BE2C (cell line): ENCODE measurements around the gene SYT9.

Experiments used
- DNase-seq: peaks from one replicate; pipeline ENCODE4 v3.0.0-alpha.2; 2020
- H3K27me3 ChIP-seq: fragments of 250-450 bp; sonication (Bioruptor Pico); 2 replicates; pipeline ENCODE4 v1.5.1; 2020; ENCODE audit warnings: mild to moderate bottlenecking
- H3K36me3 ChIP-seq: fragments of 250-450 bp; sonication (Bioruptor Pico); 2 replicates; pipeline ENCODE4 v1.5.1; 2020; ENCODE audit warnings: mild to moderate bottlenecking
- H3K4me1 ChIP-seq: fragments of 250-450 bp; sonication (Bioruptor Pico); 2 replicates; pipeline ENCODE4 v1.5.1; 2020
- H3K4me3 ChIP-seq: 2 replicates; pipeline ENCODE4 v1.5.1; 2011; ENCODE audit warnings: low read depth, low read length
- H3K9me3 ChIP-seq: fragments of 250-450 bp; sonication (Bioruptor Pico); 2 replicates; pipeline ENCODE4 v1.5.1; 2020
- TF ChIP-seq, protein P1 (sequence below): IDR thresholded peaks from 2 replicates; pipeline ENCODE4 v1.5.1; 2012; ENCODE audit warnings: mild to moderate bottlenecking, low read depth, low read length

Gene SYT9

GRCh38 chr11:7508087-7508486 is 256.4 kb downstream of the SYT9 start:
- H3K36me3 ChIP-seq, result no peaks in the 10 kb centered on the region
- no peak for DNase-seq
- H3K9me3 ChIP-seq, result no peaks in the 10 kb centered on the region
- H3K27me3 ChIP-seq, result no peaks in the 10 kb centered on the region
- H3K4me3 ChIP-seq, result no peak overlapping the region
- TF ChIP-seq, protein P1, sequence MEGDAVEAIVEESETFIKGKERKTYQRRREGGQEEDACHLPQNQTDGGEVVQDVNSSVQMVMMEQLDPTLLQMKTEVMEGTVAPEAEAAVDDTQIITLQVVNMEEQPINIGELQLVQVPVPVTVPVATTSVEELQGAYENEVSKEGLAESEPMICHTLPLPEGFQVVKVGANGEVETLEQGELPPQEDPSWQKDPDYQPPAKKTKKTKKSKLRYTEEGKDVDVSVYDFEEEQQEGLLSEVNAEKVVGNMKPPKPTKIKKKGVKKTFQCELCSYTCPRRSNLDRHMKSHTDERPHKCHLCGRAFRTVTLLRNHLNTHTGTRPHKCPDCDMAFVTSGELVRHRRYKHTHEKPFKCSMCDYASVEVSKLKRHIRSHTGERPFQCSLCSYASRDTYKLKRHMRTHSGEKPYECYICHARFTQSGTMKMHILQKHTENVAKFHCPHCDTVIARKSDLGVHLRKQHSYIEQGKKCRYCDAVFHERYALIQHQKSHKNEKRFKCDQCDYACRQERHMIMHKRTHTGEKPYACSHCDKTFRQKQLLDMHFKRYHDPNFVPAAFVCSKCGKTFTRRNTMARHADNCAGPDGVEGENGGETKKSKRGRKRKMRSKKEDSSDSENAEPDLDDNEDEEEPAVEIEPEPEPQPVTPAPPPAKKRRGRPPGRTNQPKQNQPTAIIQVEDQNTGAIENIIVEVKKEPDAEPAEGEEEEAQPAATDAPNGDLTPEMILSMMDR, result no peak
- H3K4me1 ChIP-seq, result no peaks in the 10 kb centered on the region

- no peak overlapping the region for H3K4me3 ChIP-seq
- TF ChIP-seq, protein P1, result no peak
Measured at GRCh38 chr11:7509966-7510365, 258.3 kb downstream of the SYT9 start.

DNA sequence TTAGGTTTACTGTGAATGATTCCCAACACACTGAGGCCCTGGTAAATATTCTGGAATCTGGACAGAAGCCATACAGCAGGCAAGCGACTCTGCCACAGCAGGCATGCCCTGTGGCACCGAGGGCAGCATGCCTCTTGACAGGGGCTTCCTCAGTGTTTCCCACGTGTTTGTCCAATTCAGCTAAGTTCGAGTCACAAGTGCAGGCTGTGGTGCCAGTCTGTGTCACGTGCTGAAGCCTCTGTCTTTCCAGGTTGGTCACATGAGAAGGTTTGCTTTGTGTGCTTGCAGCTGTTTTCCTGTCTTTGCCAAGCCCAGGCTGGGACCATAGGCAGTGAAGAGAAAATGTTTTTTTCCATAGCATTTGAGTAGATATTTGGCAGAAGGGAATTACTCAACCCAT is 259.7 kb downstream of the SYT9 start:
- H3K4me3 ChIP-seq, result no peak overlapping the region
- TF ChIP-seq, protein P1, result no peak
- no peaks in the 10 kb centered on the region for H3K4me1 ChIP-seq
- H3K36me3 ChIP-seq, result no peaks in the 10 kb centered on the region
- peaks cover 6% of the 10 kb centered on the region; the same call in 1 of the 2 replicates for H3K27me3 ChIP-seq
- DNase-seq, result no peak
- no peaks in the 10 kb centered on the region for H3K9me3 ChIP-seq

More at GRCh38 chr11:7509966-7510365, 258.3 kb downstream of the SYT9 start:
- Histone ChIP-seq H3K36me3 (no peaks in the 10 kb centered on the region), H3K9me3 (no peaks in the 10 kb centered on the region), H3K4me1 (no peaks in the 10 kb centered on the region), H3K27me3 (peaks cover 6% of the 10 kb centered on the region; the same call in 1 of the 2 replicates)
- DNase-seq, result no peak

DNA sequence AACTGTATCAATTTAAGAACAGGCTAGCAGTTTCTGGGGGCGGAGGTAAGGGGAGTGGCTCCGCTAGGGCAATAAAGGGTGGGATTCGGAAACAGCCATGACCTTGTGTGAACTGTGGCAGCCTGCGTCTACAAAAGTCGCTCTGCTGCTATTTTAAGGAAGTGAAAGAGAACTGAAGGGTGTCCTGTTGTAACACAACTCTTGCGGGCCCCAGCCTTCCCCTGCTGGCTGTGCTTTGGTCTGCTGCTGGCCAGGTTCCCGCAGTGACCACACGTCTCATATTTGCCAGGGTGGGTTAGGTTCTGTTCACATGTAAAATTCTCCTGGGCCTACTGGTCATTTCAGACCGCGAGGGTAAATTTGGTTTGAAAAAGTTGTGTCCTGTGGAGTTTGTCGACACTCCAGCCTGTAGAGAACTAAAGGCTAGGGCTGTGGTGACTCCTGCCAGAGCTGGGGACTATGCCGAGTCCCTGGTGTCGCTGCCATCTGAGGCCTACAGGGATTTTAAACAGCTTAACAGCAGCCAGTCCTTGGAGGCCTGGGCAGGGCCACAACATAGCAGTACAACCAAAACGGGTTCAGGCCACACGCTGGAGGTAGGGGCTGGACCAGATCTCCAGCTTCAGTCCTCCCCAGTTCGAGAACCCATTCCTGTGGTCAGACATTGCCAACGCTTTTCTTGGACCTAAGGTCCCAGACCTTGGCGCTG is 261.0 kb downstream of the SYT9 start:
- Histone ChIP-seq H3K36me3 (no peaks in the 10 kb centered on the region), H3K9me3 (no peaks in the 10 kb centered on the region), H3K4me3 (peak overlapping the region; percentile 70), H3K27me3 (peaks cover 6% of the 10 kb centered on the region; the same call in 1 of the 2 replicates), H3K4me1 (no peaks in the 10 kb centered on the region)
- TF ChIP-seq, protein P1, result no peak
- DNase-seq, result peak; percentile 15

DNA sequence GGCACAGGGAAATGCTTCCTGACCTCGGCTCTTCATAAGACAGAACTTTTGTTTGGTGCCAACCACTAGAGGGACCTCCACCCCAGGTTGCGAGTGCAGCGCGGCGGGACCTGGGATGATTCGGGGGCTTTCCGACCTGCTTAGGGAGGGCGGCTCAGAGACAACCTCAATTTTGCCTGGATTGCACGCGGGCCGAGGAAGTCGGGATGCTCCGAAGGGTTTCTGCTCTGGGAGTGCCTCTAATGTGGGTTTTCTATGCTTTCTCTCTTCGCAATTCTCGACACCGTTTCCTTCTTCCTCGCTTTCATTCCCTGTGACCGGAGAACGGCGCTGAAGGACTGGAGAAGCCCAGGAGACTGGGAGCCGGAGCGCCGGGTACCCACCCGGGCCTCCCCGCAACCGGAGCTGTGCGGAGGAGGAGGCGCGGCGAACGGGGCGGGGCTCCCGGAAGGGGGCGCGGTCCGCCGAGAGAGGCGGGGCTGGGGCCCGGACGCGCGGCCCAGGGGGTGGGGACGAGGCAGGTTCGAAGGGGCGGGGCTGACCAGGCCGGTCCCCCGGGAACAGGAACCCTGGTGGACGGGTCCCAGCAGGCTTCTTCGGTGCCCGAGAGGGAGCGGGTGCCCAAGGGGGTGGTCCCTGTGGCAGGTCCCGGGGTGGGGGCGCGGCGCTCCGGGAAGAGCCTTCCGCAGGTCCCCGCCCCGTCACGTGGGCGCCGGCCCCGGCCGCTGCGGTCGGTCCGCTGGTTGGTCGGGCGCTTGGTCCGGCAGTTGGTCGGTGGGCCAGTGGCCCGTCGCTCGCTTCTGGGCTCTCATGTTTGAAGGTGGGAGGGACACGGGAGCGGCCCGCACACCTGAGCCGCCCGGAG is 261.8 kb downstream of the SYT9 start, which contains the start of gene PPFIBP2:
Gene PPFIBP2, plus strand, starts transcription at position 766 of the 865 bp plus-strand sequence. CDS start 35,477 bp downstream, outside the sequence.
- H3K36me3 ChIP-seq, result no peaks in the 10 kb centered on the region
- TF ChIP-seq, protein P1, result peak; percentile 63
- peak within 1 kb of the TSS; percentile 70 for H3K4me3 ChIP-seq
- no peaks in the 10 kb centered on the region for H3K4me1 ChIP-seq
- no peaks in the 10 kb centered on the region for H3K9me3 ChIP-seq
- peaks cover 6% of the 10 kb centered on the region; the same call in 1 of the 2 replicates for H3K27me3 ChIP-seq
- DNase-seq, result peak; percentile 72
